GM21381 (cell line): ENCODE measurements around the gene DPCD.

ENCODE experiments used
- ATAC-seq: cut with Tn5 transposase; IDR thresholded peaks from one replicate; pipeline ENCODE4 v1.9.1; 2021; ENCODE audit warnings: mild to moderate bottlenecking, moderate library complexity; ENCODE audit not compliant: unreplicated experiment

The DPCD gene

DNA sequence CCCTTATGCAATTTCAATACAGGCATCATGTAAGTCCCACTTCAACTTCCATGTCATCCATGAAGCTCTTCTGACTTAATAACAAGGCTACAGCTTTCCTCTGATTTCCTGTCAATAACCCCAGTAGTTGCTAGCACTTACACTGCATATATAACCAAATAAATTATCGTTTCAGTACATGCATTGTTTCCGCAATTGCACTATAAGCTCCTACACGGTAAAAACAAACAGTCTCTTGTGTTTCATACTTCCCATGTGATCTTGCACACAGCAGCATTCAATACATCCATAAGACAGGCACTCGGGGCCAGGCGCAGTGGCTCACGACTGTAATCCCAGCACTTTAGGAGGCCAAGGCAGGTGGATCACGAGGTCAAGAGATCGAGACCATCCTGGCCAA, 65.4 kb downstream of the DPCD start:
- ATAC-seq = no peak

DNA sequence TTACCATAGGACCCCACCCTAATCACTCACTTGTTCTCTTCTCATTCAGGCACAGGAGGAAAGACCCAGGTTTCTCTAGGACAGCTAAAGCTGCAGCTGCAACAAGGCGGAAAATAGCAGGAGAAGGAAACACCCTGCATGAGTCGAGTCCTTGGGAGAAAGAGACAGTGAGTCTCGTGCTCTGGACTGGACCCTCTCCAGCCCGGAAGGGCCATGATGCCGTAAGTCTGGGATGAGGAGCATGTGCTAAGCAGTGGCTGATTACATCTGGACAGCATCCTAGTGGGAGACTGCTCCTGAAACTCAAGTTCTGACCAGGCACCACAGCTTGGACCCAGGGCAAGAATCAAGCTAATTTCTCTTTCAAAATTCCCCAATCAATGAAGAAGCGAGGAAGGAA, 67.4 kb downstream of the DPCD start:
- ATAC-seq = no peak

DNA sequence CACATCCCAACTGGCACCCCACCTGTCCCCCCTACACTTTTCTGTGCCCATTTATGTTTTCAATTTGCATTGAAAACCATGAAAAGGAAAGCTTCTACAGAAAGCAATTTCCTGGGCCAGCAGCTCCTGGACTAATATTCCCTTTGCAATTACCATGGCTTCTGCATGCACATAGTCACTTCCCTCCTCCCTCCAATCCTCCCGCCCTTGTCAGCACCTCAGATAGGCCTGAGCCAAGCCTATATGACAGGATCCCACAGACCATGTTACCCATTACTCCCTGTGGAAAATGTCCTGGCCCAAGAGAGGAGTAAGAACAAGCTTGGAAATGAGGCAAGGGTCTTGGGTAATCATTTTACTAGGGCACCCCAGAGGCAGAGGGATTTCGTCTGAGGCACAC, 68.8 kb downstream of the DPCD start:
- no peak for ATAC-seq

DNA sequence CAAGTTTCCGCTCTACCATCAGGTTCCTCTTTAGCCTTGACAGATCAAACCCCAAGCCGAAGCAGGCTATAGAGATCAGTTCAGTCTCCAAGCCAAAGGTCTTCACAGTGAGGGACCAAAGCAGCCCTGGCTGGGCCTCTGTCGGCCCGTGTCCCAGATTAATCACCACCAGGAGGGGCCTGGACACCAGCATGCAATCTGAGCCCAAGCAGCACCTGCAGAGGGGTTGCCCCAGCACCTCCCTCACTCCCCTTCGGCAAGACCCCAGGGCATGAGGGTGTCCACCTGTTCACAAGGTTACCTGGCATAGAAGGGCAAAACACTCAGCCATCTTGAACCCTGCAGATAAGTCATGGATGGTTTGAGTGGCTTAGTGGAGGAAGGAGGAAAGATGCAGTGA, 70.9 kb downstream of the DPCD start:
- no peak for ATAC-seq
